SK-N-SH treated with all-trans-retinoic acid at 6 μM for 48 hours (cell line): Measurements from ENCODE around the gene LRRC4B.

ENCODE experiments used
- ARNTL ChIP-seq: fragments of 450-650 bp; formaldehyde crosslinking; IDR thresholded peaks from 2 replicates; pipeline ENCODE4 v1.5.0; 2020; ENCODE audit warnings: low read depth, mild to moderate bottlenecking, moderate library complexity, borderline replicate concordance
- BACH2 ChIP-seq: fragments of 250-450 bp; sonication (Bioruptor Pico); IDR thresholded peaks from 2 replicates; pipeline ENCODE4 v1.9.0; 2021; ENCODE audit warnings: mild to moderate bottlenecking, borderline replicate concordance
- CSDC2 ChIP-seq: fragments of 250-450 bp; sonication (Bioruptor Pico); IDR thresholded peaks from 2 replicates; pipeline ENCODE4 v1.5.0; 2020; ENCODE audit warnings: mild to moderate bottlenecking, moderate library complexity
- CSRNP3 ChIP-seq: fragments of 250-450 bp; sonication (Bioruptor Pico); IDR thresholded peaks from 2 replicates; pipeline ENCODE4 v1.5.1; 2021; ENCODE audit warnings: mild to moderate bottlenecking, moderate library complexity
- ZFP3 ChIP-seq: fragments of 250-450 bp; sonication (Bioruptor Pico); IDR thresholded peaks from 2 replicates; pipeline ENCODE4 v1.5.0; 2020; ENCODE audit warnings: mild to moderate bottlenecking, moderate library complexity
- TF ChIP-seq, protein P1 (sequence below): fragments of 250-450 bp; sonication (Bioruptor Pico); IDR thresholded peaks from 2 replicates; pipeline ENCODE4 v1.5.1; 2020; ENCODE audit warnings: low read depth, mild to moderate bottlenecking, moderate library complexity

- TF ChIP-seq CSRNP3 (CRISPR knock-in tag) (no peak), CSDC2 (no peak), ARNTL (CRISPR knock-in tag) (no peak), BACH2 (CRISPR knock-in tag) (no peak), ZFP3 (CRISPR knock-in tag) (no peak)
- TF ChIP-seq, protein P1, sequence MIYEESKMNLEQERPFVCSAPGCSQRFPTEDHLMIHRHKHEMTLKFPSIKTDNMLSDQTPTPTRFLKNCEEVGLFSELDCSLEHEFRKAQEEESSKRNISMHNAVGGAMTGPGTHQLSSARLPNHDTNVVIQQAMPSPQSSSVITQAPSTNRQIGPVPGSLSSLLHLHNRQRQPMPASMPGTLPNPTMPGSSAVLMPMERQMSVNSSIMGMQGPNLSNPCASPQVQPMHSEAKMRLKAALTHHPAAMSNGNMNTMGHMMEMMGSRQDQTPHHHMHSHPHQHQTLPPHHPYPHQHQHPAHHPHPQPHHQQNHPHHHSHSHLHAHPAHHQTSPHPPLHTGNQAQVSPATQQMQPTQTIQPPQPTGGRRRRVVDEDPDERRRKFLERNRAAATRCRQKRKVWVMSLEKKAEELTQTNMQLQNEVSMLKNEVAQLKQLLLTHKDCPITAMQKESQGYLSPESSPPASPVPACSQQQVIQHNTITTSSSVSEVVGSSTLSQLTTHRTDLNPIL: no peak
Measured at GRCh38 chr19:50590191-50590590, 22.0 kb upstream of the LRRC4B start.
